ENCODE measurements around the gene CPNE1. TPM values are rescaled to one million over a fixed set of nuclear protein-coding genes. Genes with fewer than 3 reads are reported as not detected.

The CPNE1 gene
- total RNA-seq, 1 experiment from 2014 or later, result 155 TPM

DNA sequence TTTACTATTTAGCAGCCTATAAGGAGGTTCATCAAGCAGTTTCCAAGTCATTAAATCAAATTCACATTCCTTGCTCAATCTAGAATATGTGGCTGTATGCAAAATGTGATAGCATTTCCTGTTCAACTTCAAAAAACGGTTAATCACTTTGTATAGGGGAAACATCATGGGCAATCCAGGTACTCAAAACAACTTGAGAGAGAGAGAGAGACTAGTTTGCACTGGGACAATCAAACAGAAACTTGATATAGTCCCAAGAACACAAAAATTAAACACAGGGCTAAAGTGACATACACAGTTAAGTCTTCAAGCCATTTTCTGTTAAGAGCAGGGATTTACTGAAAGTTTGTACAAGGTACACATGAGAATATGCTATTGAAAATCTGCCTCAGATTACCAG, 7.4 kb downstream of the CPNE1 start:
- H3K36me3 Mint-ChIP-seq (ENCODE audit: insufficient read depth in 1 of 3, low read depth in 3 of 3), result peaks cover 2 to 10% (median 8%) of the 10 kb centered on the region in 3 experiments; a peak in 5 of 7 replicates
- Histone ChIP-seq H2BK120ac (ENCODE audit: low read depth, low read length, poor library complexity, severe bottlenecking) (no peak overlapping the region), H2BK15ac (ENCODE audit: low read depth, low read length) (no peak overlapping the region), H2BK20ac (ENCODE audit: low read depth, low read length, poor library complexity, severe bottlenecking) (no peak overlapping the region), H2AK5ac (ENCODE audit: insufficient read length, low read length) (no peak overlapping the region), H3K27me3 (ENCODE audit: insufficient read depth, low read length) (no peaks in the 10 kb centered on the region), H4K91ac (ENCODE audit: insufficient read length, low read depth, low read length) (no peak overlapping the region), H4K8ac (replicated peaks; ENCODE audit: insufficient read length, low read depth, low read length) (no peak overlapping the region), H2AFZ (ENCODE audit: low read length) (no peak overlapping the region), H3K4me1 (ENCODE audit: insufficient read depth, low read length) (no peaks in the 10 kb centered on the region), H2BK12ac (ENCODE audit: insufficient read length, low read depth, low read length) (no peak overlapping the region), H3T11ph (ENCODE audit: low read length) (no peak overlapping the region), H4K5ac (ENCODE audit: insufficient read length, low read depth, low read length) (no peak overlapping the region), H4K20me1 (ENCODE audit: control insufficient read depth, insufficient read depth, insufficient read length) (peaks cover 4% of the 10 kb centered on the region), H3K4me2 (ENCODE audit: insufficient read depth, insufficient read length, low read length) (no peak overlapping the region), H2BK5ac (ENCODE audit: insufficient read length, low read length) (no peak overlapping the region), H3K14ac (ENCODE audit: insufficient read depth, low read length) (no peak overlapping the region), H3K9me3 (ENCODE audit: control insufficient read depth, low read depth, low read length) (no peaks in the 10 kb centered on the region), H3K79me2 (ENCODE audit: insufficient read depth, low read length) (peaks cover 75% of the 10 kb centered on the region), H3K9ac (ENCODE audit: extremely low read depth, insufficient read length, low read length) (no peak overlapping the region), H3K23ac (ENCODE audit: insufficient read length, low read depth, low read length) (no peak overlapping the region), H3K56ac (ENCODE audit: insufficient read length, low read depth, low read length) (no peak overlapping the region), H3K27ac (ENCODE audit: insufficient read length, low read depth, low read length) (no peak overlapping the region), H3K4ac (ENCODE audit: low read depth, low read length) (no peak overlapping the region), H3K18ac (ENCODE audit: insufficient read length, low read depth, low read length) (no peak overlapping the region), H3K79me1 (ENCODE audit: insufficient read depth, low read depth, low read length, poor library complexity, severe bottlenecking) (peaks cover 5% of the 10 kb centered on the region), H3K23me2 (ENCODE audit: insufficient read length, low read depth, low read length, poor library complexity, severe bottlenecking) (no peaks in the 10 kb centered on the region)
- H3K9me3 Mint-ChIP-seq, result no peaks in the 10 kb centered on the region
- no CpG with 5 or more reads among the region's 1 CpG for WGBS (ENCODE audit: extremely low coverage, insufficient read length, low lambda C conversion rate)
- H3K27ac Mint-ChIP-seq, result peak overlapping the region in 1 of 3 experiments; percentile 55; a peak in 1 of 7 replicates
- H3K27me3 Mint-ChIP-seq (ENCODE audit: low read depth), result no peaks in the 10 kb centered on the region
- no peak overlapping the region for H3K4me3 Mint-ChIP-seq
- TF ChIP-seq, protein P1, sequence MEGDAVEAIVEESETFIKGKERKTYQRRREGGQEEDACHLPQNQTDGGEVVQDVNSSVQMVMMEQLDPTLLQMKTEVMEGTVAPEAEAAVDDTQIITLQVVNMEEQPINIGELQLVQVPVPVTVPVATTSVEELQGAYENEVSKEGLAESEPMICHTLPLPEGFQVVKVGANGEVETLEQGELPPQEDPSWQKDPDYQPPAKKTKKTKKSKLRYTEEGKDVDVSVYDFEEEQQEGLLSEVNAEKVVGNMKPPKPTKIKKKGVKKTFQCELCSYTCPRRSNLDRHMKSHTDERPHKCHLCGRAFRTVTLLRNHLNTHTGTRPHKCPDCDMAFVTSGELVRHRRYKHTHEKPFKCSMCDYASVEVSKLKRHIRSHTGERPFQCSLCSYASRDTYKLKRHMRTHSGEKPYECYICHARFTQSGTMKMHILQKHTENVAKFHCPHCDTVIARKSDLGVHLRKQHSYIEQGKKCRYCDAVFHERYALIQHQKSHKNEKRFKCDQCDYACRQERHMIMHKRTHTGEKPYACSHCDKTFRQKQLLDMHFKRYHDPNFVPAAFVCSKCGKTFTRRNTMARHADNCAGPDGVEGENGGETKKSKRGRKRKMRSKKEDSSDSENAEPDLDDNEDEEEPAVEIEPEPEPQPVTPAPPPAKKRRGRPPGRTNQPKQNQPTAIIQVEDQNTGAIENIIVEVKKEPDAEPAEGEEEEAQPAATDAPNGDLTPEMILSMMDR (conservative IDR thresholded peaks at IDR 0.05), result no peak
- no peak for DNase-seq
- H3K4me1 Mint-ChIP-seq, result peaks cover 28 to 35% of the 10 kb centered on the region in 2 experiments

All from H9 (cell line).